KMS-11 (cell line): Measurements from ENCODE around the gene ENPP6.

Experiments
- H2AFZ ChIP-seq: fragments of 200-600 bp; sonication (generic); 2 replicates; pipeline ENCODE4 v1.6.1; 2016; ENCODE audit warnings: antibody characterized with exemption, mixed run types, low read depth
- H3K27ac ChIP-seq: fragments of 200-600 bp; sonication (generic); 2 replicates; pipeline ENCODE4 v1.6.1; 2016; ENCODE audit warnings: mild to moderate bottlenecking, mixed run types
- H3K27me3 ChIP-seq: fragments of 200-600 bp; sonication (generic); 2 replicates; pipeline ENCODE4 v1.6.1; 2017; ENCODE audit warnings: mild to moderate bottlenecking, low read depth, mixed run types, moderate library complexity; ENCODE audit not compliant: insufficient read depth
- H3K36me3 ChIP-seq: fragments of 200-600 bp; sonication (generic); 2 replicates; pipeline ENCODE4 v1.6.1; 2017; ENCODE audit warnings: mild to moderate bottlenecking, mixed run types; ENCODE audit not compliant: insufficient read depth
- H3K4me1 ChIP-seq: fragments of 200-600 bp; sonication (generic); 2 replicates; pipeline ENCODE4 v1.6.1; 2016; ENCODE audit warnings: mild to moderate bottlenecking, low read depth, mixed run types; ENCODE audit not compliant: poor library complexity, severe bottlenecking
- H3K4me2 ChIP-seq: fragments of 200-600 bp; sonication (generic); 2 replicates; pipeline ENCODE4 v1.7.0; 2016; ENCODE audit warnings: mild to moderate bottlenecking, mixed run types
- H3K4me3 ChIP-seq: fragments of 200-600 bp; sonication (generic); IDR thresholded peaks from 2 replicates; pipeline ENCODE4 v1.6.1; 2017; ENCODE audit warnings: low read depth, low read length, mixed read lengths; ENCODE audit not compliant: insufficient read depth
- H3K79me2 ChIP-seq: fragments of 200-600 bp; sonication (generic); 2 replicates; pipeline ENCODE4 v1.6.1; 2016; ENCODE audit warnings: low read depth, mixed run types; ENCODE audit not compliant: insufficient read depth
- H3K9ac ChIP-seq: fragments of 200-600 bp; sonication (generic); 2 replicates; pipeline ENCODE4 v1.6.1; 2016; ENCODE audit warnings: mild to moderate bottlenecking, mixed run types
- H4K20me1 ChIP-seq: fragments of 200-600 bp; sonication (generic); 2 replicates; pipeline ENCODE4 v1.6.1; 2016; ENCODE audit warnings: mild to moderate bottlenecking, mixed run types; ENCODE audit not compliant: insufficient read depth
- CTCF ChIP-seq: fragments of 200-600 bp; sonication (generic); conservative IDR thresholded peaks from 2 replicates; pipeline ENCODE4 v1.6.1; 2017; ENCODE audit warnings: low read depth, mild to moderate bottlenecking, antibody characterized with exemption, low read length, moderate library complexity, mixed read lengths

ENPP6 gene

DNA sequence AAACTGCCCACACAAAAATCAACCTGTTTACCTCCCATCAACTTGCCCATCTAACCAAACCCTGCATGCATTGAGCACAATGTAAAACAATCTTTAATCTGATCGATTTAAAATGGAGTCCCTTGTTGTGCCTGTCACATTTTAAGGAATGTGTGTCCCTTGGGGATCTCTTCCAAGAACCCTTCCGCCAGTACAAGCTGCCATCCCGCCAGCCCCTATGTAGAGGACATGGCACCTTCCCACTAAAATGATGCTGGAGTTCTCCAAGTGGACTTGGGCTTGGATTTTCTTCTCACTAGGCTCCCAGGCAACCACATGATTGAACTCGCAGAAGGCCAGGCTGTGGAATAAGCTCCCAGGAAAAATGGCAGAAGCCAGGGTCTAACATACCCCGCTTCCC is 45.8 kb upstream of the ENPP6 start:
- H3K27ac ChIP-seq = peak overlapping the region; percentile 91
- H3K36me3 ChIP-seq = no peaks in the 10 kb centered on the region
- TF ChIP-seq CTCF = no peak
- no peaks in the 10 kb centered on the region for H3K27me3 ChIP-seq
- H4K20me1 ChIP-seq = no peaks in the 10 kb centered on the region
- peak overlapping the region; percentile 53; the same call in 1 of the 2 replicates for H2AFZ ChIP-seq
- H3K4me2 ChIP-seq = peak overlapping the region; percentile 82
- no peak overlapping the region for H3K9ac ChIP-seq
- peaks cover 62% of the 10 kb centered on the region for H3K4me1 ChIP-seq
- H3K79me2 ChIP-seq = no peaks in the 10 kb centered on the region; the same call in 1 of the 2 replicates
- no peak overlapping the region for H3K4me3 ChIP-seq

GRCh38 chr4:184262901-184263300 is 45.2 kb upstream of the ENPP6 start:
- peaks cover 59% of the 10 kb centered on the region for H3K4me1 ChIP-seq
- no peak overlapping the region for H3K9ac ChIP-seq
- H3K4me3 ChIP-seq = no peak overlapping the region
- H4K20me1 ChIP-seq = no peaks in the 10 kb centered on the region
- H3K36me3 ChIP-seq = no peaks in the 10 kb centered on the region
- peak overlapping the region; percentile 91 for H3K27ac ChIP-seq
- no peak for TF ChIP-seq CTCF
- peak overlapping the region; percentile 53; the same call in 1 of the 2 replicates for H2AFZ ChIP-seq
- no peaks in the 10 kb centered on the region; the same call in 1 of the 2 replicates for H3K79me2 ChIP-seq
- H3K4me2 ChIP-seq = peak overlapping the region; percentile 82
- H3K27me3 ChIP-seq = no peaks in the 10 kb centered on the region

GRCh38 chr4:184261246-184261645 is 43.6 kb upstream of the ENPP6 start:
- TF ChIP-seq CTCF = no peak
- H3K79me2 ChIP-seq = no peaks in the 10 kb centered on the region; the same call in 1 of the 2 replicates

GRCh38 chr4:184259866-184260265 is 42.2 kb upstream of the ENPP6 start:
- no peak overlapping the region for H3K27ac ChIP-seq
- H3K9ac ChIP-seq = no peak overlapping the region
- H3K36me3 ChIP-seq = no peaks in the 10 kb centered on the region
- no peak overlapping the region for H3K4me2 ChIP-seq
- no peaks in the 10 kb centered on the region for H4K20me1 ChIP-seq
- no peaks in the 10 kb centered on the region; the same call in 1 of the 2 replicates for H3K79me2 ChIP-seq
- H3K4me1 ChIP-seq = peaks cover 29% of the 10 kb centered on the region
- no peak overlapping the region for H3K4me3 ChIP-seq
- TF ChIP-seq CTCF = no peak
- H3K27me3 ChIP-seq = no peaks in the 10 kb centered on the region
- no peak overlapping the region for H2AFZ ChIP-seq

More at GRCh38 chr4:184261246-184261645, 43.6 kb upstream of the ENPP6 start:
- H3K36me3 ChIP-seq = no peaks in the 10 kb centered on the region
- H3K4me3 ChIP-seq = no peak overlapping the region
- H3K9ac ChIP-seq = no peak overlapping the region
- no peaks in the 10 kb centered on the region for H4K20me1 ChIP-seq
- H3K4me2 ChIP-seq = no peak overlapping the region
- no peaks in the 10 kb centered on the region for H3K27me3 ChIP-seq
- no peak overlapping the region for H3K27ac ChIP-seq
- H2AFZ ChIP-seq = no peak overlapping the region
- peaks cover 42% of the 10 kb centered on the region for H3K4me1 ChIP-seq
